ENCODE results near the gene TNNC1. TPM values are rescaled to one million over a fixed set of nuclear protein-coding genes. Genes with fewer than 3 reads are reported as not detected.

The TNNC1 gene
- total and polyA plus RNA-seq, 4 donors: 0.21 to 0.75 (median 0.35) TPM

GRCh38 chr3:52415800-52416199, 38.0 kb downstream of the TNNC1 start:
- no peak for DNase-seq (ENCODE audit: low spot score)
- H3K4me1 ChIP-seq (ENCODE audit: control insufficient read depth in 4 of 4, insufficient read depth in 4 of 4, low read length in 3 of 4): peaks cover 0 to 23% (median 18%) of the 10 kb centered on the region in 4 donors
- no peak overlapping the region for H3K4me3 ChIP-seq (ENCODE audit: low read depth in 1 of 3, low read length in 3 of 3)
- no peak overlapping the region for H3K9ac ChIP-seq (ENCODE audit: low read depth in 1 of 2, low read length in 2 of 2)
- no peaks in the 10 kb centered on the region for H3K9me3 ChIP-seq (ENCODE audit: control insufficient read depth in 4 of 4, low read length in 3 of 4)
- H3K27ac ChIP-seq (ENCODE audit: low read depth in 1 of 2, low read length in 2 of 2): no peak overlapping the region
- peaks cover 0 to 7% (median 3%) of the 10 kb centered on the region in 4 donors for H3K36me3 ChIP-seq (ENCODE audit: control insufficient read depth in 4 of 4, insufficient read depth in 3 of 4, low read depth in 1 of 4, low read length in 3 of 4)
- TF ChIP-seq TAF1 (conservative IDR thresholded peaks at IDR 0.05): no peak
- WGBS: 96% methylated on average over 3 of the region's 3 CpGs
- H3K27me3 ChIP-seq (ENCODE audit: control insufficient read depth in 4 of 4, insufficient read depth in 4 of 4, low read length in 3 of 4): no peaks in the 10 kb centered on the region

DNA sequence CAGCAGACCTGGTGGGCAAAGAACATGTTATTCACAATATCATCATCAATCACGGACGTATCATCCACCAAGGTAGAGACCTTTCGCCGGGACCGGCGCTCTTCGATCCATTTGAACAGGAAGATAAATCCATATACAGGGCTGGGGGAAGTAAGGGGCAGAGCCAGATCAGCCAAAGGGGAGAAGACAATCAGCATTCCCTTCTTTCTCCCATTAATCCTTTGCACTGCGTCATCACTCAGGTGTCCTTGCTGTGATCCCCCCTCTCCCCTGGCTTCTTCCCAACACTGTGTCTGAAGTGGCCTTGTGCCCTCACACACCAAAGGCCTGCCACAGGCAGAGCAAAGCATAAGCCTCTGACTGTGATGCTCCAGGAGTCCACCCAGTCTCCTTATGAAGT, 45.4 kb downstream of the TNNC1 start:
- peaks cover 0 to 41% (median 33%) of the 10 kb centered on the region in 4 donors for H3K4me1 ChIP-seq (ENCODE audit: control insufficient read depth in 4 of 4, insufficient read depth in 4 of 4, low read length in 3 of 4)
- DNase-seq (ENCODE audit: low spot score): no peak
- peaks cover 13 to 44% (median 31%) of the 10 kb centered on the region in 4 donors for H3K36me3 ChIP-seq (ENCODE audit: control insufficient read depth in 4 of 4, insufficient read depth in 3 of 4, low read depth in 1 of 4, low read length in 3 of 4)
- no peak overlapping the region for H3K4me3 ChIP-seq (ENCODE audit: low read depth in 1 of 3, low read length in 3 of 3)
- no peak overlapping the region for H3K27ac ChIP-seq (ENCODE audit: low read depth in 1 of 2, low read length in 2 of 2)
- TF ChIP-seq SP1 (IDR thresholded peaks at IDR 0.05) (no peak), NR2F2 (IDR thresholded peaks at IDR 0.05) (no peak), ATF3 (IDR thresholded peaks at IDR 0.05) (no peak), HNF4G (IDR thresholded peaks at IDR 0.05) (no peak), JUND (IDR thresholded peaks at IDR 0.05) (no peak), REST (IDR thresholded peaks at IDR 0.05) (no peak), YY1 (IDR thresholded peaks at IDR 0.05) (no peak), FOXA2 (IDR thresholded peaks at IDR 0.05) (no peak), RXRA (IDR thresholded peaks at IDR 0.05) (no peak), HNF4A (conservative IDR thresholded peaks at IDR 0.05) (no peak), GABPA (IDR thresholded peaks at IDR 0.05 in 1 of 2, conservative IDR thresholded peaks at IDR 0.05 in 1 of 2) (no peak), RAD21 (IDR thresholded peaks at IDR 0.05) (no peak), CTCF (IDR thresholded peaks at IDR 0.05; ENCODE audit: low read depth, low read length, missing input control) (no peak), EGR1 (IDR thresholded peaks at IDR 0.05; ENCODE audit: low read depth in 2 of 2) (no peak), TAF1 (conservative IDR thresholded peaks at IDR 0.05) (no peak)
- TF ChIP-seq, protein P1, sequence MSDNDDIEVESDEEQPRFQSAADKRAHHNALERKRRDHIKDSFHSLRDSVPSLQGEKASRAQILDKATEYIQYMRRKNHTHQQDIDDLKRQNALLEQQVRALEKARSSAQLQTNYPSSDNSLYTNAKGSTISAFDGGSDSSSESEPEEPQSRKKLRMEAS (IDR thresholded peaks at IDR 0.05): no peak
- TF ChIP-seq, protein P2, sequence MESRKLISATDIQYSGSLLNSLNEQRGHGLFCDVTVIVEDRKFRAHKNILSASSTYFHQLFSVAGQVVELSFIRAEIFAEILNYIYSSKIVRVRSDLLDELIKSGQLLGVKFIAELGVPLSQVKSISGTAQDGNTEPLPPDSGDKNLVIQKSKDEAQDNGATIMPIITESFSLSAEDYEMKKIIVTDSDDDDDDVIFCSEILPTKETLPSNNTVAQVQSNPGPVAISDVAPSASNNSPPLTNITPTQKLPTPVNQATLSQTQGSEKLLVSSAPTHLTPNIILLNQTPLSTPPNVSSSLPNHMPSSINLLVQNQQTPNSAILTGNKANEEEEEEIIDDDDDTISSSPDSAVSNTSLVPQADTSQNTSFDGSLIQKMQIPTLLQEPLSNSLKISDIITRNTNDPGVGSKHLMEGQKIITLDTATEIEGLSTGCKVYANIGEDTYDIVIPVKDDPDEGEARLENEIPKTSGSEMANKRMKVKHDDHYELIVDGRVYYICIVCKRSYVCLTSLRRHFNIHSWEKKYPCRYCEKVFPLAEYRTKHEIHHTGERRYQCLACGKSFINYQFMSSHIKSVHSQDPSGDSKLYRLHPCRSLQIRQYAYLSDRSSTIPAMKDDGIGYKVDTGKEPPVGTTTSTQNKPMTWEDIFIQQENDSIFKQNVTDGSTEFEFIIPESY (IDR thresholded peaks at IDR 0.05): no peak
- 94% methylated on average over 8 of the region's 8 CpGs for WGBS
- H3K27me3 ChIP-seq (ENCODE audit: control insufficient read depth in 4 of 4, insufficient read depth in 4 of 4, low read length in 3 of 4): no peaks in the 10 kb centered on the region
- H3K9ac ChIP-seq (ENCODE audit: low read depth in 1 of 2, low read length in 2 of 2): peak overlapping the region in 1 of 2 donors; percentile 21
- H3K9me3 ChIP-seq (ENCODE audit: control insufficient read depth in 4 of 4, low read length in 3 of 4): no peaks in the 10 kb centered on the region

Measured in liver (tissue), 9 donors.